HepG2 (cell line): Measurements from ENCODE around the gene TMEM63B.
A peak's percentile ranks its signal among the peaks of the same experiment; 100 is the strongest.

ENCODE experiments used
- CTCF ChIP-seq: sonication (generic); formaldehyde crosslinking; IDR thresholded peaks from 2 replicates; pipeline ENCODE4 v1.5.0; 2020; ENCODE audit warnings: mild to moderate bottlenecking, missing genetic modification reagents, moderate library complexity
- HOMEZ ChIP-seq: IDR thresholded peaks from 2 replicates; pipeline ENCODE4 v1.6.1; 2016; ENCODE audit warnings: low read depth
- MED13 ChIP-seq: sonication (generic); formaldehyde crosslinking; IDR thresholded peaks from 2 replicates; pipeline ENCODE4 v1.5.0; 2020; ENCODE audit warnings: missing genetic modification reagents
- MYC ChIP-seq: sonication (generic); formaldehyde crosslinking; IDR thresholded peaks from 2 replicates; pipeline ENCODE4 v1.9.0; 2021; ENCODE audit warnings: missing genetic modification reagents, borderline replicate concordance
- ZNF761 ChIP-seq: sonication (generic); formaldehyde crosslinking; conservative IDR thresholded peaks from 2 replicates; pipeline ENCODE4 v1.4.0; 2020; ENCODE audit warnings: mild to moderate bottlenecking, missing genetic modification reagents
- ZSCAN29 ChIP-seq: sonication (generic); formaldehyde crosslinking; conservative IDR thresholded peaks from 2 replicates; pipeline ENCODE4 v1.4.0; 2020; ENCODE audit warnings: mild to moderate bottlenecking, missing genetic modification reagents

- TF ChIP-seq CTCF (CRISPR knock-in tag) = peak; percentile 6; the same call in 1 of the 2 replicates
- no peak for TF ChIP-seq MYC (CRISPR knock-in tag)
- no peak for TF ChIP-seq ZSCAN29 (CRISPR knock-in tag)
- TF ChIP-seq ZNF761 (CRISPR knock-in tag) = no peak
- TF ChIP-seq MED13 (CRISPR knock-in tag) = no peak
- TF ChIP-seq HOMEZ = peak; percentile 32; the same call in 1 of the 2 replicates
Measured at GRCh38 chr6:44192428-44193041, 65.2 kb downstream of the TMEM63B start.
